ENCODE data around the gene MAP3K7.

Gene MAP3K7

GRCh38 chr6:90523779-90524310 lies 63.0 kb downstream of the MAP3K7 start:
- no peak for DNase-seq

- DNase-seq = no peak
Measured at GRCh38 chr6:90521955-90522354, 64.9 kb downstream of the MAP3K7 start.

GRCh38 chr6:90516074-90516660 lies 70.7 kb downstream of the MAP3K7 start:
- no peak for DNase-seq

- DNase-seq = no peak
Measured at GRCh38 chr6:90514496-90514895, 72.4 kb downstream of the MAP3K7 start.

GRCh38 chr6:90508753-90509152 lies 78.1 kb downstream of the MAP3K7 start:
- no peak for DNase-seq

DNA sequence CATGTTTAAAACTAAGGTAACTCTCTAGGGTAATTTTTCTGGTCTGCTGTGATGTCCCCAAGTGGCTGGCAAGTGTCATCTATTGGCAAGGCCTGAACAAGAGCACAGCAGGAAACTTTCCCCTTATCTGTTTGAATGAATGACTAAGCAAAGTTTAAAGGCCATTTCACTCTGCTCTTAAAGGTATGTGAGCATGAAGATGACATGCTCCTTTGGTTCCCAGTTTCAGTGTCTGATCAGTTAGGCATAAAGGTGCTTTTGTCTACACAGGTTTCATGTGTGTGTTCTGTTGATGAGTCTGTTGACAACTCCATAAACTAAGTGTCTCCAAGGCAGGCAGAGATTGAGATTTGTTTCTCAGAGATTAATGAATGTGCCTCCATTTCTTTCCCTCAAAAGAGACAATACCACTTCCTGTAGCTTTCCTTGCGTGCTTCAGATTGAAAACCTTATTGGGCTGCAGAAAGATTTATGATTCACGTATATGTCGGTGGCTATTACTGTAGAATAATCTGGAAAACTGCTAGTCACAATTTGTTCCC lies 83.9 kb downstream of the MAP3K7 start:
- no peak for DNase-seq

- no peak for DNase-seq
Measured at GRCh38 chr6:90502381-90502780, 84.5 kb downstream of the MAP3K7 start.

- no peak for DNase-seq
Measured at GRCh38 chr6:90500458-90500857, 86.4 kb downstream of the MAP3K7 start.

DNA sequence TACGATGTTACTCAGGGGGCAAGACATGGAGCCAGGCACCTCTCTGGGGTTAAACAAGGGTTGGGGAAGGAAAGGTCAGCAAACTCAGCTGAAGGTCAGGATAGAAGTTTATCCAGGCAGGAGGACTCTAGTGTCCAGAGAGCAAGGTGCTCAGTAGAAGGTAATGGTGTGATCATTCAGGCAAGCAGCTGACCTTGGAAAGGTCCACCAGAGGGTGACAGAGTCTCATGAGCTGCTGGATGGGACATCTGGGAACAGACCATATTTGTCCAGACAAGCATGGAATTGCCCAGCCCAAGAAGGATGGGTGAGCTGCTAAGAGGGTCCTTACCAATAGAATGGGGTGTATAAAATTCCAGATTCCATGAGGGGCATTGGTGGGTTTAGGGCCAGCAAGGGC lies 89.5 kb downstream of the MAP3K7 start:
- DNase-seq = no peak

DNA sequence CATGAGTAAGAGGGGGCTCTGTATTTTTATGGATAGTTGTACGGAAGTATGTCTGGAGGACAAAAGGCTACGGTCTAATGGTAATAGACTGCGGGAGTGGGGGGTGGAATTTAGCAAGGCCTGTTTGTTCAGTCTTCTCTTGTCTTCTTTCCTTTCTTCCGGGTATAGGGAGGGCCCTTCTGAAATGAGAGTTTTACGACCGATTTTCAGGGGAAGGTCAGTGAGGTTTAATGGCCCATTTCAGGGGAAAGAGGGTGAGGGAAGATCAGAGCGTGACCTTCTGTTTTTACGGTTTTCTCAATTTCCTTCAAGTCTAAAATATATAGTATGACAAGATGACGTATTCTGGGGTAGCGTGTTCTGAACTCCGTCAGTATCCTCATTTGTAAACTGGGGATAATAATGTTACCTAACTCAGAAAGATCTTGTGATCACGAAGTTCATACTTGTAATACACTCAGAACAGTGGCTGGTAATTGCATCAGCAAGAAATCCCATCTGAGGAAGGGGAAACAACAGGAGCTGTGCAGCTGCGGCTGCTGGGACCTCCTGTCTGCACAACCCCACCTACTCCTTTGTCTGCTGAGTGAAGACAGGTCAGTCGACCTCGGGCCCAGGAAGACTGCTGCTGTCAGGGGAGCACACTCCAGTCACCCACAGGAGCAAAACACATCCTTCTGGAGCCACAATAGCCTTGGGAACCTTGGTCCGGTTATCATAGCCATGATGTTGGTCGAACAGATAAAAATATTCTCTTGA lies 90.4 kb downstream of the MAP3K7 start:
- no peak for DNase-seq

GRCh38 chr6:90495216-90495817 lies 91.6 kb downstream of the MAP3K7 start:
- no peak for DNase-seq

DNA sequence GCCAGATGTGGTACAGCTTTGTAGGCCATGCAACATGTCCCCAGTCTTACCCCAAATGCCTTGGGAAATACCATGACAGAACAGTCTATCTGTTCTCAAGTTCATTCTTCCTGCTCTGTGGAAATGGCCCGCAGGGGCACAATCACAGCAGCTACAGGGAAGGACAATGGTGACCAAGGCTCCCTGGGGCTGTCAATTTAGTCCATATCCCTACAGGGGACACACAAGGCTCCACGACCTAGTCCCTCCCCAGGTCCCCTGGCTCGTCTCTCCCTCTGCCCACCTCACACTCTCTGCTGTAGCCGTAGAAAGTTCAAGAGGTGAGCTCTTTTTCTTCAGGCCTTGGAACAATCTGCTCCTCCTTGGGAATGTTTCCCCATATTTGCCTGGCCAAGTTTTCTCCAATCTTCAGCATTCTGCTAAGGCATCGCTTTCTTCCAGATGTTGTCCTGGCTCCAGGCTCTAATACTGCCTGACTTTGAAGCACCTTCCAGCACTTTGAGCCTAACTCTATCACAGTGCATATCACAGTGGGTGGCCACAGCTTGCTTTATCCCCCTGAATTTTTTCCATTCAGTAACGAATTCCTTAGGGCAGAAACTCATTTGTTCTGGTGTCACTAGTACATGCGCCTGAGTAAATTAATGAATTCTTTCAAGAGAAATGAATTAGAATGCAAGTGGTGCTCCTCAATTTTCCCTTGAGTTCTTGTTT lies 92.6 kb downstream of the MAP3K7 start:
- no peak for DNase-seq

GRCh38 chr6:90493332-90493731 lies 93.5 kb downstream of the MAP3K7 start:
- DNase-seq = no peak

- no peak for DNase-seq
Measured at GRCh38 chr6:90492798-90493197, 94.1 kb downstream of the MAP3K7 start.

DNA sequence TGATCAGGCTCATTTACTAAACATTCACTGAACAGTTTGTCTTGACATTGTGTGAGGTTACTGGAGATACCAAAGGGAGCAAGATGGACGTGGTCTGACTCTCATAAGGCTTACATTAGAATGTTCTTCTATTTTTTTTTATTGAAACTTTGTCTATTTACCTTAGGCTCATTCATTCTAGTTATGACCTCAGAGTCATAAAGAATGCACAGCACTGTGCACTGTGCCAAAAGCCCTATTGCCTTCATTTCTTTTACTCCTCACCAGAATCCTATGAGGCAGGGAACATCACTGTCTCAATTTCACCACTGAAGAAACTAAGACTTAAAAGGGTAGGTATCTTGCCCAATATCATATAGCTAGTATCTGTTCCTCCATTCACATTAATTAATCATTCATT lies 94.5 kb downstream of the MAP3K7 start:
- no peak for DNase-seq

GRCh38 chr6:90490030-90490716 lies 96.7 kb downstream of the MAP3K7 start:
- DNase-seq = no peak

- no peak for DNase-seq
Measured at GRCh38 chr6:90488816-90489215, 98.1 kb downstream of the MAP3K7 start.

DNA sequence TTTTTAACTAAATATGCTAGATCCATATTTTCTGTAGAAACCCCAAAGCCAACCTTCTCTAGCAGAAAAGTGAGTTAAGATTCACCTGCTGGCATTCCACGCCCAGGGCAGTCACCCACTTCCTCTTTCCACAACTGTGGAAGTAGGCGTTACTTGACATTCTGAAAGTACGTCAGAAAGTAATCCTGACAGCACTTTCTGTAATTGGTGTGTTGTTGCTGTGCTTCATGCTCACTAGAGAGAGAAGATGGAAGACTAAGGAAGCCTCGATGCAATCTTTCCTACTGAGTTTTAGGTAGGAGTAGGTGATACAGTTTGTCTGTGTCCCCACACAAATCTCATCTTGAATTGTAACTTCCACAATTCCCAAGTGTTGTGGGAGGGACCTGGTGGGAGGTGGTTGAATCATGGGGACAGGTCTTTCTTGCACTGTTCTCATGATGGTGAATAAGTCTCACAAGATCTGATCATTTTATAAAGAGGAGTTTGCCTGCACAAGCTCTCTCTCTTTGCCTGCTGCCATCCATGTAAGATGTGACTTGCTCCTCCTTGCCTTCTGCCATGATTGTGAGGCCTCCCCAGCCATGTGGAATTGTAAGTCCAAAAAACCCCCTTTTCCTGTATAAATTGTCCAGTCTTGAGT lies 101.1 kb downstream of the MAP3K7 start:
- DNase-seq = no peak

- no peak for DNase-seq
Measured at GRCh38 chr6:90484903-90485302, 102.0 kb downstream of the MAP3K7 start.

- no peak for DNase-seq
Measured at GRCh38 chr6:90484385-90484784, 102.5 kb downstream of the MAP3K7 start.

- no peak for DNase-seq
Measured at GRCh38 chr6:90483956-90484355, 102.9 kb downstream of the MAP3K7 start.

Measured in activated CD4-positive, alpha-beta T cell treated with anti-CD3 and anti-CD28 coated beads for 4 hours (primary cell).